DOHH2 (cell line): Measurements from ENCODE around the gene RANBP6.

ENCODE experiments used
- H3F3A ChIP-seq: fragments of 200-600 bp; sonication (generic), shearing (Covaris generic); 2 replicates; pipeline ENCODE4 v1.6.0; 2016; ENCODE audit warnings: antibody characterized with exemption, mild to moderate bottlenecking; ENCODE audit not compliant: control insufficient read depth, insufficient read depth
- H3K27ac ChIP-seq: fragments of 200-600 bp; sonication (generic); 2 replicates; pipeline ENCODE4 v1.5.1; 2014; ENCODE audit warnings: low read depth, mild to moderate bottlenecking, low read length, moderate library complexity
- H3K27me3 ChIP-seq: fragments of 200-600 bp; sonication (generic); 2 replicates; pipeline ENCODE4 v1.6.1; 2014; ENCODE audit warnings: mild to moderate bottlenecking, low read length, mixed read lengths; ENCODE audit not compliant: control insufficient read depth
- H3K36me3 ChIP-seq: fragments of 200-600 bp; sonication (generic); 2 replicates; pipeline ENCODE4 v1.6.1; 2014; ENCODE audit warnings: mild to moderate bottlenecking, low read length, moderate library complexity, mixed read lengths; ENCODE audit not compliant: control insufficient read depth
- H3K4me1 ChIP-seq: fragments of 200-600 bp; sonication (generic); 2 replicates; pipeline ENCODE4 v1.6.1; 2014; ENCODE audit warnings: mild to moderate bottlenecking, low read length, mixed read lengths; ENCODE audit not compliant: control insufficient read depth
- H3K4me2 ChIP-seq: fragments of 200-600 bp; sonication (generic); 2 replicates; pipeline ENCODE4 v1.6.0; 2014; ENCODE audit warnings: mild to moderate bottlenecking, low read length, moderate library complexity
- H3K4me3 ChIP-seq: fragments of 200-600 bp; sonication (generic); 2 replicates; pipeline ENCODE4 v1.5.1; 2014; ENCODE audit warnings: mild to moderate bottlenecking, low read length, mixed read lengths
- H3K79me2 ChIP-seq: fragments of 200-600 bp; sonication (generic); 2 replicates; pipeline ENCODE4 v1.6.1; 2014; ENCODE audit warnings: mild to moderate bottlenecking, low read length, mixed read lengths; ENCODE audit not compliant: control insufficient read depth
- H3K9me2 ChIP-seq: fragments of 200-600 bp; sonication (generic); replicated peaks from 2 replicates; pipeline ENCODE4 v1.6.1; 2014; ENCODE audit warnings: mild to moderate bottlenecking, low read length, mixed read lengths; ENCODE audit not compliant: control insufficient read depth
- H3K9me3 ChIP-seq: fragments of 200-600 bp; sonication (generic); 2 replicates; pipeline ENCODE4 v1.6.1; 2014; ENCODE audit warnings: antibody characterized with exemption, low read length, mixed read lengths; ENCODE audit not compliant: control insufficient read depth, insufficient read depth
- H4K20me1 ChIP-seq: fragments of 200-600 bp; sonication (generic); 2 replicates; pipeline ENCODE4 v1.6.0; 2014; ENCODE audit warnings: low read depth, mild to moderate bottlenecking, antibody characterized with exemption, low read length, moderate library complexity; ENCODE audit not compliant: control insufficient read depth, insufficient read depth
- CTCF ChIP-seq: fragments of 200-600 bp; sonication (generic); IDR thresholded peaks from one replicate; pipeline ENCODE4 v1.5.1; 2014; ENCODE audit warnings: antibody characterized with exemption, mild to moderate bottlenecking, low read depth, low read length; ENCODE audit not compliant: poor library complexity, severe bottlenecking
- EZH2phosphoT487 ChIP-seq: fragments of 200-600 bp; sonication (generic); IDR thresholded peaks from 2 replicates; pipeline ENCODE4 v1.6.1; 2017; ENCODE audit warnings: borderline replicate concordance, mild to moderate bottlenecking, antibody characterized with exemption, low read length, moderate library complexity, mixed read lengths

Gene RANBP6

GRCh38 chr9:6054280-6055099 is 39.1 kb upstream of the RANBP6 start:
- H3K36me3 ChIP-seq = no peaks in the 10 kb centered on the region
- no peak overlapping the region for H3K27ac ChIP-seq
- no peaks in the 10 kb centered on the region for H3K9me2 ChIP-seq
- H3K4me2 ChIP-seq = no peak overlapping the region; the same call in 1 of the 2 replicates
- peaks cover 29% of the 10 kb centered on the region for H3K4me1 ChIP-seq
- peak; percentile 77 for TF ChIP-seq CTCF
- no peak for TF ChIP-seq EZH2phosphoT487
- no peak overlapping the region for H3K4me3 ChIP-seq
- peaks cover 4% of the 10 kb centered on the region; the same call in 1 of the 2 replicates for H3F3A ChIP-seq
- H3K9me3 ChIP-seq = no peaks in the 10 kb centered on the region
- no peaks in the 10 kb centered on the region for H3K27me3 ChIP-seq
- H4K20me1 ChIP-seq = no peaks in the 10 kb centered on the region
- no peaks in the 10 kb centered on the region for H3K79me2 ChIP-seq

- no peaks in the 10 kb centered on the region for H3K9me3 ChIP-seq
- no peaks in the 10 kb centered on the region for H3K27me3 ChIP-seq
- no peaks in the 10 kb centered on the region for H4K20me1 ChIP-seq
- H3K36me3 ChIP-seq = no peaks in the 10 kb centered on the region
- no peak overlapping the region for H3K4me2 ChIP-seq
- TF ChIP-seq EZH2phosphoT487 (no peak), CTCF (no peak)
- H3K4me3 ChIP-seq = no peak overlapping the region
- no peaks in the 10 kb centered on the region for H3K79me2 ChIP-seq
- H3K27ac ChIP-seq = no peak overlapping the region
- no peaks in the 10 kb centered on the region for H3K9me2 ChIP-seq
- peaks cover 4% of the 10 kb centered on the region; the same call in 1 of the 2 replicates for H3F3A ChIP-seq
- H3K4me1 ChIP-seq = peaks cover 29% of the 10 kb centered on the region
These were observed 37.0 kb upstream of the RANBP6 start for GRCh38 chr9:6052293-6052919.

GRCh38 chr9:6051511-6051950 is 36.1 kb upstream of the RANBP6 start:
- peak overlapping the region; percentile 25 for H3K4me3 ChIP-seq

More at GRCh38 chr9:6051511-6051950, 36.1 kb upstream of the RANBP6 start:
- Histone ChIP-seq H4K20me1 (no peaks in the 10 kb centered on the region), H3K9me2 (no peaks in the 10 kb centered on the region), H3K79me2 (no peaks in the 10 kb centered on the region), H3K27me3 (no peaks in the 10 kb centered on the region), H3K36me3 (no peaks in the 10 kb centered on the region), H3F3A (peaks cover 4% of the 10 kb centered on the region; the same call in 1 of the 2 replicates), H3K27ac (peak overlapping the region; percentile 45; the same call in 1 of the 2 replicates), H3K4me1 (peaks cover 29% of the 10 kb centered on the region), H3K9me3 (no peaks in the 10 kb centered on the region), H3K4me2 (peak overlapping the region; percentile 37)
- TF ChIP-seq CTCF = no peak
